ENCODE data around the gene MARK3.

- TF ChIP-seq CTCF (IDR thresholded peaks at IDR 0.05) (no peak), EZH2 (IDR thresholded peaks at IDR 0.05; ENCODE audit: borderline replicate concordance, insufficient read depth, low read depth, low read length, poor library complexity, severe bottlenecking) (no peak)
Observed at GRCh38 chr14:103543140-103543539, 157.9 kb downstream of the MARK3 start.

All from B cell (primary cell).